ENCODE results near the gene GPR176. TPM values are rescaled to one million over a fixed set of nuclear protein-coding genes. Genes with fewer than 3 reads are reported as not detected.

Gene GPR176
- total and polyA plus RNA-seq, 2 experiments from 2014 or later, result 2.7 to 7.0 TPM

DNA sequence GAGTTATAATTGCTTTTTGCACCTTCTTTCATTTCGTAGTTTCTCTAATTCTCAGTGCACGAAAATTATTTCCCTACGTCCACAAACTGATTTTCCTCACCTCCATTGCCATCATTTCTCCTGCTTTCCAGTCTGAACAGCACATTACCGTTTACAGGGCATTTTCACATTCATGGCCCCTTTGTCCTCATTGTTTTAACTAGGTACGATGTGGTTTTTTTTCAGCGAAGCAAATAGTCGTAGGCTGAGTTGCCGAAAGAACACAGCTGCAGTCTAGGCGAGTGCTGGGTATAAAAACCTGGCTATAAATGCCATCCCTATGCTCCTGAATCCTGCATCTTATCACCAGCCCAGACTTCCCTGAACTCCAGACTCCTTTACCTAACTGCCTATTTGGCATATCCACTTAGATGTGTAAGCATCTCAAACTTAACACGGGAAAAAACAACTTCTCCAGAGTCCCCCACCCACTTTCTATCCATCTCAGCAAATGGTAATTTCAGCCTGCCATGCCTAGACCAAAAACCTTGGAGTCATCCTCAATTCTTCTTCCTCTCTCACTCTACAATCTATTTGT lies 136.7 kb downstream of the GPR176 start:
- Histone ChIP-seq H4K20me1 (ENCODE audit: insufficient read depth, poor library complexity, severe bottlenecking) (no peaks in the 10 kb centered on the region), H3K9me2 (replicated peaks; ENCODE audit: insufficient read depth) (no peaks in the 10 kb centered on the region), H3K9me3 (ENCODE audit: low read depth) (no peaks in the 10 kb centered on the region), H3K79me2 (peaks cover 8% of the 10 kb centered on the region), H2AFZ (peak overlapping the region; percentile 93), H3K27me3 (no peaks in the 10 kb centered on the region), H3K4me2 (peak overlapping the region; percentile 82), H3K4me3 (peak overlapping the region; percentile 94), H3K36me3 (replicated peaks; ENCODE audit: insufficient read depth, low read depth) (no peaks in the 10 kb centered on the region), H3K27ac (peak overlapping the region; percentile 78), H3K4me1 (ENCODE audit: insufficient read depth) (peaks cover 19% of the 10 kb centered on the region)
- 3% methylated on average over 10 of the region's 10 CpGs for WGBS (ENCODE audit: low lambda C conversion rate, missing lambda C conversion rate)
- no peak for TF ChIP-seq EZH2phosphoT487 (IDR thresholded peaks at IDR 0.05; ENCODE audit: low read depth, severe bottlenecking, unreplicated experiment)
- no peak for TF ChIP-seq EZH2 (IDR thresholded peaks at IDR 0.05; ENCODE audit: borderline replicate concordance)
- TF ChIP-seq, protein P1, sequence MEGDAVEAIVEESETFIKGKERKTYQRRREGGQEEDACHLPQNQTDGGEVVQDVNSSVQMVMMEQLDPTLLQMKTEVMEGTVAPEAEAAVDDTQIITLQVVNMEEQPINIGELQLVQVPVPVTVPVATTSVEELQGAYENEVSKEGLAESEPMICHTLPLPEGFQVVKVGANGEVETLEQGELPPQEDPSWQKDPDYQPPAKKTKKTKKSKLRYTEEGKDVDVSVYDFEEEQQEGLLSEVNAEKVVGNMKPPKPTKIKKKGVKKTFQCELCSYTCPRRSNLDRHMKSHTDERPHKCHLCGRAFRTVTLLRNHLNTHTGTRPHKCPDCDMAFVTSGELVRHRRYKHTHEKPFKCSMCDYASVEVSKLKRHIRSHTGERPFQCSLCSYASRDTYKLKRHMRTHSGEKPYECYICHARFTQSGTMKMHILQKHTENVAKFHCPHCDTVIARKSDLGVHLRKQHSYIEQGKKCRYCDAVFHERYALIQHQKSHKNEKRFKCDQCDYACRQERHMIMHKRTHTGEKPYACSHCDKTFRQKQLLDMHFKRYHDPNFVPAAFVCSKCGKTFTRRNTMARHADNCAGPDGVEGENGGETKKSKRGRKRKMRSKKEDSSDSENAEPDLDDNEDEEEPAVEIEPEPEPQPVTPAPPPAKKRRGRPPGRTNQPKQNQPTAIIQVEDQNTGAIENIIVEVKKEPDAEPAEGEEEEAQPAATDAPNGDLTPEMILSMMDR (IDR thresholded peaks at IDR 0.05; ENCODE audit: poor library complexity), result no peak
- no peak for DNase-seq (ENCODE audit: low spot score)

DNA sequence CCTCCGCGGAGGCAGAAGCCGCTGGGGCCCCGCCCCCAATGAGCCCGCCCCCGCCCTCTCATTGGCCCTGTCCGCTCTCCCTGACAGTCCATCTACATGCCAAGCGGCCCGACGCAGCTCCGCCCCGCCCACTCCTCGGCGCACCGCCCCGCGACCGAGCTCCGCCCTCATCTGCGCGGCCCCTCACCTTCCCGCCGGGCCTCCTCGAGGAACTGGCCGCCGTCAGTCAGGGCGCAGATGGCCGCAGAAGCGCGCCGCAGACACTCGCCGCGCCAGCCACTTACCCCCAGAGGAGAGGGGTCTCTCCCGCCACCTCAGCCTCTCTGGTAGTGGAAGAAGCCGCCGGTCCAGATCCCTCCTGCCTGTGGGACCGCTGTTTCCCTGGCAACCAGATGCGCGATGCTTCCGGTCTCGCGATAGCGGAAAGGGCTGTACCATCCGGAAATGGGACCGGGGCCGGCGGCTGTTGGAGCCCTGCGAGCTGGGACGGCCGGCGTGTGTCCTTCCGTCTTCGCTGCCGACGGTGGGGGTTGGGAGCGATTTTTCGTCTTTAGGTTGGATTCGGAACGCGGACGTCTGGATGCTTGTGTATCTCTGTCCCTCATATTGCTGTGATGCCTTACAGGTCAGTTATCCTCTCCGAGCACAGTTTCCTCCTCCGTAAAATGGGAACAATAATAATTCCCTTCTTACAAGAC lies 137.5 kb downstream of the GPR176 start, which contains the start of gene FSIP1:
Gene FSIP1, minus strand, starts transcription at position 401 of the 698 bp plus-strand sequence. CDS start 6,317 bp downstream, outside the sequence.
- TF ChIP-seq, protein P1 (IDR thresholded peaks at IDR 0.05; ENCODE audit: poor library complexity), result no peak
- no peak for TF ChIP-seq EZH2phosphoT487 (IDR thresholded peaks at IDR 0.05; ENCODE audit: low read depth, severe bottlenecking, unreplicated experiment)
- TF ChIP-seq EZH2 (IDR thresholded peaks at IDR 0.05; ENCODE audit: borderline replicate concordance), result no peak
- Histone ChIP-seq H3K4me1 (ENCODE audit: insufficient read depth) (peaks cover 16% of the 10 kb centered on the region), H3K27ac (peak within 1 kb of the TSS; percentile 78), H3K9me3 (ENCODE audit: low read depth) (no peaks in the 10 kb centered on the region), H3K27me3 (no peaks in the 10 kb centered on the region), H2AFZ (peak within 1 kb of the TSS; percentile 95), H3K79me2 (peaks cover 8% of the 10 kb centered on the region), H3K36me3 (replicated peaks; ENCODE audit: insufficient read depth, low read depth) (no peaks in the 10 kb centered on the region), H3K4me3 (peak within 1 kb of the TSS; percentile 94), H3K4me2 (peak within 1 kb of the TSS; percentile 83), H3K9me2 (replicated peaks; ENCODE audit: insufficient read depth) (no peaks in the 10 kb centered on the region), H4K20me1 (ENCODE audit: insufficient read depth, poor library complexity, severe bottlenecking) (no peaks in the 10 kb centered on the region)
- peak; percentile 97 for DNase-seq (ENCODE audit: low spot score)
- WGBS (ENCODE audit: low lambda C conversion rate, missing lambda C conversion rate), result 1% methylated on average over 57 of the region's 64 CpGs

DNA sequence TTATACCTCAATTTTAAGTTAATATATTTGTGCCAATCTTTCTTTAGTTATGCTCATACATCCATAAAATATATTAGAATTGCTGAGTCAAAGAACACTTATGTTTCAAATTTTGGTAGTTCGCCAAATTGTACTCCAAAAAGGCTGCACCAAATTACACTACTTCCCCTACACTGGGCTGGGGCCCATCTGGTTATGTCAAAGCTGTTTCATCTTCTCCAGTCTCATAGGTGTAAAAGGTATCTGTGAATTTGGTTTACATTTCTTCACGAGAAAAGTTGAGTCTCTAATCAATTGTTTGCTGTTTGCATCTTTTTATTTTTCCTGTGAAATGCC lies 138.1 kb downstream of the GPR176 start:
- no peak for DNase-seq (ENCODE audit: low spot score)
- WGBS (ENCODE audit: low lambda C conversion rate, missing lambda C conversion rate), result 83% methylated on average over 2 of the region's 2 CpGs
- peak overlapping the region; percentile 83 for H3K4me2 ChIP-seq
- peak overlapping the region; percentile 60 for H3K4me3 ChIP-seq
- H3K27me3 ChIP-seq, result no peaks in the 10 kb centered on the region
- H2AFZ ChIP-seq, result peak overlapping the region; percentile 95
- H4K20me1 ChIP-seq (ENCODE audit: insufficient read depth, poor library complexity, severe bottlenecking), result no peaks in the 10 kb centered on the region
- peaks cover 8% of the 10 kb centered on the region for H3K79me2 ChIP-seq
- H3K9me2 ChIP-seq (replicated peaks; ENCODE audit: insufficient read depth), result no peaks in the 10 kb centered on the region
- H3K4me1 ChIP-seq (ENCODE audit: insufficient read depth), result peaks cover 12% of the 10 kb centered on the region
- H3K9me3 ChIP-seq (ENCODE audit: low read depth), result no peaks in the 10 kb centered on the region
- TF ChIP-seq, protein P1 (IDR thresholded peaks at IDR 0.05; ENCODE audit: poor library complexity), result no peak
- no peak for TF ChIP-seq EZH2phosphoT487 (IDR thresholded peaks at IDR 0.05; ENCODE audit: low read depth, severe bottlenecking, unreplicated experiment)
- TF ChIP-seq EZH2 (IDR thresholded peaks at IDR 0.05; ENCODE audit: borderline replicate concordance), result no peak
- H3K27ac ChIP-seq, result peak overlapping the region; percentile 59
- H3K36me3 ChIP-seq (replicated peaks; ENCODE audit: insufficient read depth, low read depth), result no peaks in the 10 kb centered on the region
